Nucleus accumbens (tissue), 56 donors: Measurements from ENCODE around the gene GABRA4.

Experiments
- DNase-seq, 56 donors: peaks; one replicate each; lab custom pipeline; 2025; lab: John Stamatoyannopoulos, UW

Gene GABRA4

GRCh38 chr4:46993075-46994006 lies at the start of gene GABRA4:
TSS of gene GABRA4 (minus strand) at chr4:46993581. CDS start at chr4:46993424, 157 bp downstream.
- peak in 45 of 56 donors; percentile 2 to 78 (median 46) for DNase-seq

- DNase-seq = no peak
Measured at GRCh38 chr4:47040828-47041227, 47.4 kb upstream of the GABRA4 start.

GRCh38 chr4:47038263-47038662 lies 44.9 kb upstream of the GABRA4 start:
- no peak for DNase-seq

DNA sequence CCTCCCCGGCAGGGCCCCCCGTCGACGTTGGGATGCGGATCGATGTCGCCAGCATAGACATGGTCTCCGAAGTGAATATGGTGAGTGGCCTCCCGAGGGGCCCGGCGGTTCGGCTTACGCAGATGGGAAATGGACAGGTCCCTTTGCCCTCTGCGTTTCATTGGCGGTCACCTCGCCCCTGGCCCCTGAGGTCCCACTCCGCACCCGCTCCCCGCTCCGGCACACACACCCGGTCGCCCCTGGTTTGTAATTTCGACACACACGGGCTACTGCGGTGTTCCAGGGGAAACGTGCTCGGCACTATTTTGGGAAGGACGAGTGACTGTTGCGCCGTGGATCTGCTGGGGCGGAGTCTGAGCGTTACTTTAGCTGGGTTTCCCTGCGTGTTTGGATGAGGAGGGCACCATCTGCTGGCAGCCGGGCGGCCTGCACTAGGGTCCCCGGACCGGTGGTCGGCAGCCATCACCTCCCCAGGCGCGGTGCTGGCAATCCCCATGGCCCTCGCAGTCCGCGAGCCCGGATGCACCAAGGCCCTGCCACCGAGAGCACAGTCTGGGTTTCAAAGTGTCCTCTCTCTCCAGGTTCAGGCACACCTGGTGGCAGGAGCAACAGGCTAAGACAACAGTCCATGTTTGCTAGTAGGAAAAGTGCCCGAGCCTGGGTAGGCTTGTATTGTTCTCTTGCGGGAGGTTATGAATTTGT lies 39.2 kb upstream of the GABRA4 start:
- DNase-seq = peak in 55 of 56 donors; percentile 20 to 91 (median 65)

DNA sequence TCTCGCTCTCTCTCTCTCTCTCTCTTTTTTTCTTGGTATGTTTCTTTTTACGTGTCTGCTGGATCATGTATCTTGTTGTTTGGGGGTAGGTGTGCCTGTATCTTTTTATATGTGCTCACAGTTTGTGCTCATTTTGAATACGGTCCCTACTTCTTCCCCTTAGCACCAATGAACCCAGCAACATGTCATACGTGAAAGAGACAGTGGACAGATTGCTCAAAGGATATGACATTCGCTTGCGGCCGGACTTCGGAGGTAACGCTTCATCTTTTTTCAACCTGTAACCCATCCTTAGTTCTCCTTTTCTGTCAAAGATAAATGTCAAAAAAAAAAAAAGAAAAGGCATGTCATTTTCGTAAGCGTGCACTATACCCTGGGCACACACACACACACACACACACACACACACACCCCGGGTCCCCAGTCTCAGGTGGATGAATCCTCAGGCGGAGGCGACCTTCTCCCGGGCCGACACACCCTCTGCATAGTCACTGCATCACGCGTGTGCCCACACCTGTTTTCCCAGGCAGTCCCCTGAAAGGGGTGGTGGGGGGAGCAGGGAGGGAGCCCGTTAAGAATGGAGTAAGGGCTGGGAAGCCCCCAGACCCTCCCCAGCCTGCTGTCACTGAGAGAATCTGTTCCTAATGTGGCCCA lies 38.5 kb upstream of the GABRA4 start:
- DNase-seq = peak in 31 of 56 donors; percentile 2 to 69 (median 40)

GRCh38 chr4:47031011-47031678 lies 37.8 kb upstream of the GABRA4 start, which contains the start of gene GABRB1:
TSS of gene GABRB1 (plus strand) at chr4:47031567.
- peak in 54 of 56 donors; percentile 9 to 89 (median 64) for DNase-seq

DNA sequence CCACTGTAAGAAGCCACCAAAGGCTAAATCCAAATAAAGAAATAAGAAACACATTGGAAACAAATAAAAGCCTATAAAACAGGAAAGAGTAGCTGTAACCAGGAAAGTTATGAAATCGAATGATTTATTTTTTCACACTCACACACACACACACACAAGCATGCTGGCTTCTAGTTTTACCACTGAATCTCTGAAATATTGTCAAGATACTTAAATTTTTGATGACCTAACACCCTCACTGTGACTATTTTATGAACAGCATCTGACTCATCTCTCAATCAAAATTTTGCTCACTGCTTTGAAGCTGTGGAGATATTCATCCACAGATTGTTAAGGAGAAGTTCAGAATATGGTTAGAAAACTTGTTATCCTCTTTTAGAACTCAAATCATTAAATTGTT lies 24.1 kb upstream of the GABRA4 start:
- DNase-seq = no peak

GRCh38 chr4:47017081-47017480 lies 23.7 kb upstream of the GABRA4 start:
- no peak for DNase-seq

DNA sequence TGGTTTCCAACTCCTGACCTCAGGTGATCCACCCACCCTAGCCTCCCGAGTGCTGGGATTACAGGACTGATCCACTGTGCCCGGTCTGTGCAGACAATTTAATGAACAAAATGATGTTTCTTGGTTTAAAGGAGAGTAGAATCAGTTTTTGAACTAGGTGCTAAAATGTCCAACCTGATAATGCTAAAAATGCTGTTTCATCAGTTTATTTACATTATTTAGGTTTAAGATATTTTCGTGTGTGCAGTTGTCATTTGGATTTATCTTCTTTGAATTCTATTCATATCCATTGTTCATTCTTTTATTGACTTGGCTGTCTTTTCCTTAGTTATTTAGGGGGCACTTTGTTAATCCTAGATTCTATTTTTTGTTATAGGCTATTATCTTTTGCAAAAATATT lies 20.0 kb upstream of the GABRA4 start:
- DNase-seq = no peak

GRCh38 chr4:47012676-47013075 lies 19.3 kb upstream of the GABRA4 start:
- DNase-seq = no peak

- no peak for DNase-seq
Measured at GRCh38 chr4:47010912-47011446, 17.6 kb upstream of the GABRA4 start.

DNA sequence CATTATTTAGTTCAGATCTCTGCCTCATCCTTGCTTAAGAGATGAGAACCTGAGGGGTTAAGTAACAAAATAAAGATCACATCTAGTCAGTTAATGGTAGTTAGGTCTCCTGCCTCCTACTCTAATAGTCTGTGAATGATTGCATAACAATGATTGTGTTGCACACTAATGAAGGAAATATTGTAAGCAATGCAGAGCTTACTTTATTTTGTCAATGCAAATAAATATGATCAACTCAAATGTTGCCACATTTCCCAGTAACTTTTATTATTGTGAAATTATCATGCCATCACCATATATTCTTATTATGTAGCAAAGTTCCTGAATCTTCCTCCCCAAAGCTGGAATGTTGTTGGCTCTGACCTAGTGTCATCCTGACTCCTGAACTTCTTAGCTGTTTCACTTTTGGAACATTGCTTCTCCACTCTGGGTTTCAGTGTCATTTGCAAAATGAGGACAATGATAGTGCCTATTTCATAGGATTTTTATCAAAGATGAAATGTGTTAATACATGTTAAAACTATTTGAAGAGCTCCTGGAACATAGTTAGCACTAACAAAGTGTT lies 17.0 kb upstream of the GABRA4 start:
- DNase-seq = no peak

DNA sequence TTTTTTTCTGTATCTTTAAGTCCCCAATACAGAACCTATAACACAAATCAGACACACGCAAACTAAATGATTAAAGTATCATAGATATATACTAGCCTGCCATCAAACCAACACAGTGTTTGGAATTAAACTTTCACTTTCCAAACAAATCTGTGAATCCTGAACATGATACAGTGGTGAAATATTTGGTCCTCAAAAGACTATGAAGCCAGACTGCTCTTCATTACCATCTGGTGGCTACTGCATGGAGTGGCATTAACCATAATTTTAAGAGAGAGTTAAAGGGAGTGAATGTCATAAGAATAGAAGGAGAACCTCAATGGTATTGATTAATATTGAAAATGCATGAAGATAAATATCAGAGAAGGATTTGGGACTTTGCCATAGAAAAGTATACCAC lies 9.2 kb upstream of the GABRA4 start:
- DNase-seq = no peak

GRCh38 chr4:47000406-47000805 lies 7.0 kb upstream of the GABRA4 start:
- no peak for DNase-seq

DNA sequence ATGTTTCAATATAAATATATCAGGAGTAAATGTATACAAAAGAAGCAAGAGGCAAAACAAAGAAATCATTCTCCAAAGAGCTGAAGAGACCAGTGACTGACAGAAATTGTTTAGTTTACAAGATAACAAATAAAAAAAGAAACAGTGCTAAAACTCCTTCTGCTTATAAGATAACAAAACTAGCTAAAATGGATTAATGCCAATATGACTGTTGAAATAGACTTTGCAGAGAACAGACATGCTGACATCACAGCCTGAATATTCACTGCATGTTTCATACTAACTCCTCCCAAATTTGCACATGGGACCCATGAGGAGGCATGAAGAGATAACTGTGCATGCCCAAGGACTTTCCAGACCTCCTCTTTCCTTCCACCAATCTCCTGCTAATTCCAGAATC lies 6.2 kb upstream of the GABRA4 start:
- no peak for DNase-seq

DNA sequence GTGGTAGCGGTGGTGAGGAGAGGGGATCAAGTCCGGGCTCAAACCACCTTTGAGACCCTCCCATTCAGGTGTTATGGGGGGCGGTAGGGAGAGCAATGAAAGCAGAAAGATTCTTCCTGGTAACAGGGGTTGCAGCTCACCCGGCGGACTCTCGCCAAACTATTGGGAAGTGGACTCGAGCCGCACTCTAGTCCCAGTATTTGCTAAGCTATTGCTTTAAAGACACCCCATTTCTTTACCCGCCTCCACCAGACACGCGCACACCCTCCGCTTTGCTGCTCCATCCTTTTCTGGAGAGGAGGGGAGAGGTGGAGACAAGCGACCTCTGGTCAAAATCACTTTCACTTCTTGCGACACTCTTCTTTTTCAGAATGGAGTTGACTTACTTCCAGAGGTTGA lies 625 bp upstream of the GABRA4 start:
- peak in 26 of 56 donors; percentile 2 to 62 (median 32) for DNase-seq

- DNase-seq = peak in 30 of 56 donors; percentile 2 to 57 (median 22)
Measured at GRCh38 chr4:46992338-46992737, 1.0 kb downstream of the GABRA4 start.

DNA sequence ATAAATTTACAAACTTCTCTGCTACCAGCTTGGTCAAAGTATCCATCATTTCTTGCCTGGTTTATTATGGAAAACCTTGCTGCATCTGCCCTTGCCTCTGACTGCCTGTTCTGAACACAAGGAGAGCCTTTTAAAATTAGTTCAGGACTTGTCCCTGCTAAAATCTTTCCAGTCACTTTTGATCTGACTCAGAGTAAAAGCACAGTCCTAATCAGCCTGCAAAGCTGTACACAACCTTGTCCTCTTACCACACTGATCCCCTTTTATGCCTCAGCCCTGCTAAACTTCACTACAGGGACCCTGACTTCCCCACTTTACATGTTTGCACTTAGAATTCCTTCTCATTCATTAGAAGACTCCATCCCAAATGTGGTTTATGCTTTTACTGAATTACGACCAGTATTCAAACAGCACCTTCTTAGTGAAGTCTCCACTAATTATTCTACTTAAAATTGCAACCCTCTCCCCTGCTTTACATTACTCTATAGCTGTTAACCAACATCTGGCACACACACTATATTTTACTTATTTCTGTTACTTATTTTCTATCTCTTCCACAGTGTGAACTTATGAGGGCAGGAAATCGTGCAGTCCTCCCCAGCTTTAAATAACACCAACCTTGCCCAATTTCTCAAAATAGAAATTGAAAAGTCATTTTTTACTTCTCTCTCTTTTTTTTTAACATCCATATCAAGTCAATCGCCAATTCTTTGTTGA lies 6.3 kb downstream of the GABRA4 start:
- no peak for DNase-seq

DNA sequence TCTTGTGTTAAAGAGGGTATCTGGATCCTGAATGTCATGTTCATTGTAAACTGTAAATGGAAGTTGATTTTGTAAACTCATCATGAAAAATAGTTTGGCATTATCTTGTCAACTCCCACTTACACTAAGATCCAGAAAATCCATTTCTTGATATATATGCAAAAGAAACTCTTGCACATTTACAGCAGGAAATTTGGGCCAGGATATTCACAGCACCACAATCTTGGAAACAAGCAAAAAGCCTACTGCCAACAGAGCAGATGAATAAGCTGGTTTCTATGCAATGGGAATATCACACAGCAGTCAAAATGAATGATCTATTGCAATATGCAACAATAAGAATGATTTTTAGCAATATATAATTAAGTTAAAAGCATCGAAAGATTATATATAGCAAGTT lies 8.6 kb downstream of the GABRA4 start:
- DNase-seq = no peak
